ENCODE results near the gene MGAT5B.

Gene MGAT5B

DNA sequence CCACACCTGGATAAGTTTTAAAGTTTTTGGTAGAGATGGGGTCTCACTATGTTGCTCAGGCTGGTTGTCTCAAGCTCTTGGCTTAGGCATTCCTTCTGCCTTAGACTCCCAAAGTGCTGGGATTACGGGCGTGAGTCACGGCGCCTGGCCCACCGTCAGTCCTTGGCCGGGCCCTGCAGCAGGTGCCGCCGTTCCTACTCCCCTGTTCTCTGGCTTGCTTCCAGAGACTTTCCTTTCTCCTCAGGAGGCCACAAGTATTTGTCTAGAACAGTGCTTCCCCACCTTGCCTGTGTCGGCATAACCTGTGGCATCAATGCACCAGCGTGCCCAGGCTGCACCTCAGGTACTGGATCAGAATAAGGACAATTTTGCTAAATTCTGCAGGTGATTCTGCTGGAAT is 3.0 kb upstream of the MGAT5B start:
- no peak for DNase-seq (ENCODE audit: low read depth)
- no peak overlapping the region for H3K4me3 ChIP-seq (replicated peaks; ENCODE audit: low read depth, low read length)
- TF ChIP-seq, protein P1, sequence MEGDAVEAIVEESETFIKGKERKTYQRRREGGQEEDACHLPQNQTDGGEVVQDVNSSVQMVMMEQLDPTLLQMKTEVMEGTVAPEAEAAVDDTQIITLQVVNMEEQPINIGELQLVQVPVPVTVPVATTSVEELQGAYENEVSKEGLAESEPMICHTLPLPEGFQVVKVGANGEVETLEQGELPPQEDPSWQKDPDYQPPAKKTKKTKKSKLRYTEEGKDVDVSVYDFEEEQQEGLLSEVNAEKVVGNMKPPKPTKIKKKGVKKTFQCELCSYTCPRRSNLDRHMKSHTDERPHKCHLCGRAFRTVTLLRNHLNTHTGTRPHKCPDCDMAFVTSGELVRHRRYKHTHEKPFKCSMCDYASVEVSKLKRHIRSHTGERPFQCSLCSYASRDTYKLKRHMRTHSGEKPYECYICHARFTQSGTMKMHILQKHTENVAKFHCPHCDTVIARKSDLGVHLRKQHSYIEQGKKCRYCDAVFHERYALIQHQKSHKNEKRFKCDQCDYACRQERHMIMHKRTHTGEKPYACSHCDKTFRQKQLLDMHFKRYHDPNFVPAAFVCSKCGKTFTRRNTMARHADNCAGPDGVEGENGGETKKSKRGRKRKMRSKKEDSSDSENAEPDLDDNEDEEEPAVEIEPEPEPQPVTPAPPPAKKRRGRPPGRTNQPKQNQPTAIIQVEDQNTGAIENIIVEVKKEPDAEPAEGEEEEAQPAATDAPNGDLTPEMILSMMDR (IDR thresholded peaks at IDR 0.05; ENCODE audit: low read length, missing control alignments) = no peak

DNA sequence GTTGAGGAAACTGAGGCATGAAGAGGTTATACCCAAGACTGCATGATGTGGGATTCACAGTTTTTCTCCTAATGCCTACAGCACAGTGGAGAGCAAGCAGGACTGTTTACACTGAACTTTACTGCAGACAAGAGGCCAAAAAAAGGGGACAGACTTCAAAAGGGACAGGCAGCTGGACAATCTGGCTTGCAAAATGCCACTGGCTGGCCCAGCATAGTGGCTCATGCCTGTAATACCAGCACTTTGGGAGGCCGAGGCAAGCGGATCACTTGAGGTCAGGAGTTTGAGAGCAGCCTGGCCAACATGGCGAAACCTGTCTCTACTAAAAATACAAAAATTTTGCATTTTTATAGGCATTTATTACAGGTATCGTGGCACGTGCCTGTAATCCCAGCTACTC is 2.0 kb upstream of the MGAT5B start:
- TF ChIP-seq, protein P1 (IDR thresholded peaks at IDR 0.05; ENCODE audit: low read length, missing control alignments) = no peak
- H3K4me3 ChIP-seq (replicated peaks; ENCODE audit: low read depth, low read length) = no peak overlapping the region
- no peak for DNase-seq (ENCODE audit: low read depth)

GRCh38 chr17:76866774-76867577 is 1.2 kb upstream of the MGAT5B start:
- H3K4me3 ChIP-seq (replicated peaks; ENCODE audit: low read depth, low read length) = no peak overlapping the region
- peak; percentile 37 for DNase-seq (ENCODE audit: low read depth)
- TF ChIP-seq, protein P1 (IDR thresholded peaks at IDR 0.05; ENCODE audit: low read length, missing control alignments) = no peak

DNA sequence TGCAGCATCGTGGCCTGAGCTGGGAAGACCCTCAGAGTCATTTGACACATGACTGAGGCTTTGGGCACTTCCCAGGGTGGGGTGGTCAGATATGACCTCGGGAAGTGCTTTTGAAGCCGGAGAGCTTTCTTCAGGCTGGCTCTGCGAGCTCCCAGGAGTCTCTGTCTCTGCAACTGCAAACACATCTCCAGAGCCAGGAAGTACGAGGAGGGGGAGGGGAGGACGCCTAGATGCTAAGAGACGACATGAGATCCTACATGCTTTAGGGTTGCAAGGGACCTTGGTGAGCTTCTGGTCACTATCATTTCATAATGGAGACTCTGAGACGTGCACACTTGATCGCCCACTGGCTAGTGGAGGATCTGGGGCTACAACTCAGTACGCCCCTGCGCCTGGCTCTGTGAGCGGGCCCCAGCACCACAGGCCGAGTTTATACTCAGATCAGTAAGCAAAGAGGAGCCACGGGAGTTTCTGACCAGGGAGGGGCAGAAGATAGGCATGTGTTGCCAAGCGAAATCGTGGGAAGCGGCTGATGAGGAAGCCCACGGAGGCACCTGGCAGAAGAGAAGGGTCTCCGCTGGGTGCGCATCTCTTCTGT is 527 bp upstream of the MGAT5B start:
- TF ChIP-seq, protein P1 (IDR thresholded peaks at IDR 0.05; ENCODE audit: low read length, missing control alignments) = no peak
- H3K4me3 ChIP-seq (replicated peaks; ENCODE audit: low read depth, low read length) = no peak overlapping the region

DNA sequence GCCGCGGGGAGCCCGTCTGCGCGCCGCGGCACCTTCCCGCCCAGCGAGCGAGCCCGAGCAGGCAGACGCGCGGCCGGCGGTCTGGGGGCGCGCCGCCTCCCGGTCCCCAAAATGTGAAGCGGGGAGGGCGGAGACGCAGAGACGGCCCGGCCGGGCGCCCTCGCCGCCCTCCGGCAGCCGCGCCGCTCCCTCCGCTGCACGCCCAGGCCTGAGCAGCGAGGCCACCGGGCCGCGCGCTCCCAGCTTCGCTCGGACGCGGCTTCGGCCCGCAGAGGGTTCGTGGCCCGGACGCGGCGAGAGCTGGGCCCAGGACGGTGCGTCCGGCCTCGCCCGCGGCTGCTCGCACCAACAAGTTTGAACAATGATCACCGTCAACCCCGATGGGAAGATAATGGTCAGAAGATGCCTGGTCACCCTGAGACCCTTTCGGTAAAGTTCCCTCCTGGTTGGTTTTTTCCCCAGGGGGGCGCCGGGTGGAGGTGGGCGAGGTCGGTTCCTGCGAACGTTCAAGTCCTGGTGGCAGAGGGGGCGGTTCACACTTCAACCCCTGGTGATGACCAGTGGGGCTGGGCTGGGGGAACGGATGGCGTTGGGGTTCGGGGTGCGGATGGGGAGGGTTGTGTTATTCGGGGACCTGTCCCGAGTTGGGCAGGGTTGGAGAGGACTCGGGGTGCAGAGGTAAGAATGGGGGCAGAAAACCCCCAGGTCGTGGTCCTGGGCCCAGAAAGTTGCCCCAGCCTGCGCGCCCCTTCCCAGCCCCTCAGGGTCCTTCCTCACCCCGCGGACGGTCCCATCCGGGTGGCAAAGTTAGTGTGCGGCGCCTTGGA is 678 bp downstream of the MGAT5B start:
- TF ChIP-seq, protein P1 (IDR thresholded peaks at IDR 0.05; ENCODE audit: low read length, missing control alignments) = no peak
- peak overlapping the region; percentile 12 for H3K4me3 ChIP-seq (replicated peaks; ENCODE audit: low read depth, low read length)
- DNase-seq (ENCODE audit: low read depth) = no peak

More for the DNA sequence above, 527 bp upstream of the MGAT5B start:
- DNase-seq (ENCODE audit: low read depth) = peak; percentile 53

DNA sequence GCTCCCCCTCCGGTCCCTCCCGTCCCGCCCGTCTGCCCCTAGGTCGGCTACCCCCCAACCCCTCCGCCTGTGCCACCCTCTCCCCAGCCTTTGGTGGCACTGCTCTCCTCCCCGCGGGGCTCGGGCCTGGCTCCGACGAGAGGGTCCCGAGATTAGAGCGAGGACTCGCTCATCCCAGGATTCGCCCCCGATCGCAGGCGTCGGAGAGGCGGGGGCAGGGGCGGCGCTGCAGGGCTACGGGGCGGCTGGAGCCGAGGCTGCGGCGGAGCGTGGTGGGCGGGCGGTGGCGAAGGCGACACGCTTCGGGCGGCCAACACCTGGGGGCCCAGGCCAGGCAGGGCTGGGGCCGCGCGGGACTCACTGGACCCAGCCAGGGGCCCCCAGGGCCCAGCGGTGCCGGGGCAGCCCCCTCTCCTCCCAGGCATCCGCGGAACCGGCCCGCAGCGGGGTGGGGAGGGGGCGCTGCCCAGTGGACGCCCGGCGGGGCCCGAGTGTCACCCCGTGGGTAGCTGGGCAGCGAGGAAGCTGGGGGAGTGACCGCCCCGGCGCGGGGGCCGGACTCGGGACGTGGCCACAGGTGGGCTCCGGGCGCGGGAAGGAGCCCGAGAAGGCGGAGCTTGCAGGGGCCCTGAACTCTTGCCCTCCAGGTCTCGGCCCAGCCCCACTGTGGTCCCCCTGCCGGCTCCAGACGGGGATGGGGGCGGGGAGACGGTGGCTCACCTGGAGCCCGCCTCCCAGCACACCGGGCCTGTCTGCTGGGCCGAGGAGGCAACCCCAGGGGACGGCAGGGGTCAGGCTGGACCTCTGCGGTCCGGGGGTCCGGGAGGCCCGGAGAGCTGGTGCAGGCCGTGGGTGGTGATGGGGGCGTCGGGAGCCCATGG is 1.5 kb downstream of the MGAT5B start:
- DNase-seq (ENCODE audit: low read depth) = no peak
- H3K4me3 ChIP-seq (replicated peaks; ENCODE audit: low read depth, low read length) = no peak overlapping the region
- TF ChIP-seq, protein P1 (IDR thresholded peaks at IDR 0.05; ENCODE audit: low read length, missing control alignments) = no peak
